ENCODE measurements around the gene FAM76B. TPM values are rescaled to one million over a fixed set of nuclear protein-coding genes. Genes with fewer than 3 reads are reported as not detected.

Gene FAM76B
- total RNA-seq, 1 donor from 2014 or later, result 22.6 TPM

- TF ChIP-seq, protein P1, sequence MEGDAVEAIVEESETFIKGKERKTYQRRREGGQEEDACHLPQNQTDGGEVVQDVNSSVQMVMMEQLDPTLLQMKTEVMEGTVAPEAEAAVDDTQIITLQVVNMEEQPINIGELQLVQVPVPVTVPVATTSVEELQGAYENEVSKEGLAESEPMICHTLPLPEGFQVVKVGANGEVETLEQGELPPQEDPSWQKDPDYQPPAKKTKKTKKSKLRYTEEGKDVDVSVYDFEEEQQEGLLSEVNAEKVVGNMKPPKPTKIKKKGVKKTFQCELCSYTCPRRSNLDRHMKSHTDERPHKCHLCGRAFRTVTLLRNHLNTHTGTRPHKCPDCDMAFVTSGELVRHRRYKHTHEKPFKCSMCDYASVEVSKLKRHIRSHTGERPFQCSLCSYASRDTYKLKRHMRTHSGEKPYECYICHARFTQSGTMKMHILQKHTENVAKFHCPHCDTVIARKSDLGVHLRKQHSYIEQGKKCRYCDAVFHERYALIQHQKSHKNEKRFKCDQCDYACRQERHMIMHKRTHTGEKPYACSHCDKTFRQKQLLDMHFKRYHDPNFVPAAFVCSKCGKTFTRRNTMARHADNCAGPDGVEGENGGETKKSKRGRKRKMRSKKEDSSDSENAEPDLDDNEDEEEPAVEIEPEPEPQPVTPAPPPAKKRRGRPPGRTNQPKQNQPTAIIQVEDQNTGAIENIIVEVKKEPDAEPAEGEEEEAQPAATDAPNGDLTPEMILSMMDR (IDR thresholded peaks at IDR 0.05), result no peak
- Histone ChIP-seq H3K27ac (no peak overlapping the region), H3K36me3 (peaks cover 99% of the 10 kb centered on the region), H3K9me3 (no peaks in the 10 kb centered on the region), H3K4me1 (no peaks in the 10 kb centered on the region), H3K4me3 (no peak overlapping the region), H3K27me3 (ENCODE audit: low read depth) (no peaks in the 10 kb centered on the region)
- ATAC-seq, result no peak
- DNase-seq, result no peak
- intact Hi-C loops (cut with DNase I), result no loop called here
Observed at GRCh38 chr11:95780544-95780943, 9.0 kb downstream of the FAM76B start.

GRCh38 chr11:95778699-95779098 is 10.9 kb downstream of the FAM76B start:
- DNase-seq (no peak), ATAC-seq (no peak)
- Histone ChIP-seq H3K36me3 (peaks cover 99% of the 10 kb centered on the region), H3K27ac (no peak overlapping the region), H3K9me3 (no peaks in the 10 kb centered on the region), H3K4me3 (no peak overlapping the region), H3K4me1 (no peaks in the 10 kb centered on the region), H3K27me3 (ENCODE audit: low read depth) (no peaks in the 10 kb centered on the region)
- TF ChIP-seq, protein P1 (IDR thresholded peaks at IDR 0.05), result no peak
- intact Hi-C loops (cut with DNase I), result no loop called here

DNA sequence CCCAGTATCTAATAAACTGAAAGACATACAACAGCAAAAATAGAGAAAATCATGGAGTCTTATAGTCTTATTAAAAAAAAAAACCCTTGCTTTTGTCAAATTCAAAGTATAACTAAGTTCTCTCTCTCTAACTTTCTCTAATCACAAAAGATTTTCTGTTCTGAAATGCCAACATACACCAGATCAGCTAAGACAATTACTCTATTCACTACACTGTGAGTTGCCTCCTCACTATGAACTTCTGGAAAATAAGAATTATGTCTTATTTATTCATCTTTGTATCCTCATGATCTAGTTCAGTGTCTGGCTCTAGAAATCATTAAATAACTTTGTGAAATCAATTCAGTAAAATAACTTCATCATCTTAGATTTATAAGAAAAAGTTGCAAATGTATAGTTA is 12.7 kb downstream of the FAM76B start:
- Histone ChIP-seq H3K27ac (no peak overlapping the region), H3K9me3 (no peaks in the 10 kb centered on the region), H3K4me1 (no peaks in the 10 kb centered on the region), H3K27me3 (ENCODE audit: low read depth) (no peaks in the 10 kb centered on the region), H3K4me3 (no peak overlapping the region), H3K36me3 (peaks cover 100% of the 10 kb centered on the region)
- TF ChIP-seq, protein P1 (IDR thresholded peaks at IDR 0.05), result no peak
- no peak for DNase-seq
- intact Hi-C loops (cut with DNase I), result no loop called here
- no peak for ATAC-seq

DNA sequence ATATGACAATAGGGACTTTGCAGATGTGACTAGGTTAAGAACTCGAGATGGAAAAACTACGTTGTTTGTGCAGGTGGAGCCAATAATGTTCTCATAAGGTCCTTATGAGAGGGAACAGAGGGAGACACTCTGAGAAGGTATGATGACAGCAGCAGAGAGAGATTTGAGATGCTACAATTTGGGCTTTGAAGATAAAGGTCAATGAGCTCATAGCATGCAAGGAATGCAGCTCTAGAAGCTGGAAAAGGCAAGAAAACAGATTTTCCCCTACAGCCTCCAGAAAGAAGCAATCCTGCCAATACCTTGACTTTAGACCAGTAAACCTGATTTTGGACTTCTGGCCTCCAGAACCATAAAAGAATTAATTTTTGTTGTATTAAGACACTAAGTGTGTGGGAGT is 21.1 kb downstream of the FAM76B start:
- intact Hi-C loops (cut with DNase I), result loop anchor here (10.0 kb wide), 1 partner anchor 614 kb away; no protein-coding TSS in a partner anchor
- Histone ChIP-seq H3K9me3 (no peaks in the 10 kb centered on the region), H3K4me1 (no peaks in the 10 kb centered on the region), H3K27ac (no peak overlapping the region), H3K27me3 (ENCODE audit: low read depth) (no peaks in the 10 kb centered on the region), H3K4me3 (no peak overlapping the region), H3K36me3 (peaks cover 50% of the 10 kb centered on the region)
- no peak for DNase-seq
- ATAC-seq, result no peak
- TF ChIP-seq, protein P1 (IDR thresholded peaks at IDR 0.05), result no peak

- H3K27ac ChIP-seq, result no peak overlapping the region
- TF ChIP-seq, protein P1 (IDR thresholded peaks at IDR 0.05), result no peak
- H3K9me3 ChIP-seq, result no peaks in the 10 kb centered on the region
- ATAC-seq (peak in 1 of 2 donors; percentile 67), DNase-seq (no peak)
- intact Hi-C loops (cut with DNase I), result loop anchor here (10.0 kb wide), 1 partner anchor 613 kb away; no protein-coding TSS in a partner anchor
- no peaks in the 10 kb centered on the region for H3K27me3 ChIP-seq (ENCODE audit: low read depth)
- peaks cover 39% of the 10 kb centered on the region for H3K36me3 ChIP-seq
- no peak overlapping the region for H3K4me3 ChIP-seq
- no peaks in the 10 kb centered on the region for H3K4me1 ChIP-seq
Observed at GRCh38 chr11:95767498-95767897, 22.1 kb downstream of the FAM76B start.
